GM23338 (cell line): Measurements from ENCODE around the gene XPO6. TPM values are rescaled to one million over a fixed set of nuclear protein-coding genes. Genes with fewer than 3 reads are reported as not detected.

Source experiments
- CTCF ChIP-seq, 2 experiments: fragments of 200-600 bp in 1 of 2; sonication (generic) in 1 of 2; conservative IDR thresholded peaks; 2 replicates each; pipeline versions ENCODE4 v1.5.1 to v1.6.1; 2016 to 2017; ENCODE audit warnings: antibody characterized with exemption in 2 of 2, low read depth in 2 of 2, mild to moderate bottlenecking in 2 of 2, moderate library complexity in 1 of 2
- EZH2 ChIP-seq: fragments of 200-600 bp; sonication (generic); IDR thresholded peaks from one replicate; pipeline ENCODE4 v1.8.0; 2017; ENCODE audit warnings: antibody characterized with exemption, mild to moderate bottlenecking, low read depth; ENCODE audit not compliant: unreplicated experiment
- JUNB ChIP-seq: IDR thresholded peaks from one replicate; pipeline ENCODE4 v1.6.1; 2016; ENCODE audit warnings: antibody characterized with exemption; ENCODE audit not compliant: unreplicated experiment
- NANOG ChIP-seq: IDR thresholded peaks from 2 replicates; pipeline ENCODE4 v1.6.1; 2016; ENCODE audit warnings: antibody characterized with exemption, borderline replicate concordance
- POLR2AphosphoS5 ChIP-seq: IDR thresholded peaks from 2 replicates; pipeline ENCODE4 v1.6.1; 2016; ENCODE audit warnings: antibody characterized with exemption, low read depth
- REST ChIP-seq: IDR thresholded peaks from one replicate; pipeline ENCODE4 v1.6.1; 2018; ENCODE audit warnings: antibody characterized with exemption; ENCODE audit not compliant: unreplicated experiment
- ZNF462 ChIP-seq: fragments of 250-450 bp; sonication (Bioruptor Pico); IDR thresholded peaks from 2 replicates; pipeline ENCODE4 v1.5.0; 2020; ENCODE audit warnings: mild to moderate bottlenecking, moderate library complexity
- polyA plus RNA-seq: library from polyadenylated mRNA; unstranded; fragments of >200 nt; fragmentation: Nextera tagmentation; extraction: Ambion mirVana; gene quantifications from 2 replicates; pipeline ENCODE4 v1.2.1, GENCODE V29; 2016
- total RNA-seq: library from RNA; depleted of rRNA; stranded (reverse); fragments of >200 nt; shearing (Covaris generic); gene quantifications from 2 replicates; pipeline ENCODE4 v1.2.3, GENCODE V29; 2014

The XPO6 gene
- total and polyA plus RNA-seq, 2 experiments from 2014 or later = 83.9 to 178 TPM

- TF ChIP-seq ZNF462 (CRISPR knock-in tag) = no peak
- TF ChIP-seq EZH2 = no peak
- TF ChIP-seq POLR2AphosphoS5 = no peak
- no peak for TF ChIP-seq CTCF (conservative IDR thresholded peaks at IDR 0.05; ENCODE audit: low read depth in 2 of 2)
- no peak for TF ChIP-seq REST
- no peak for TF ChIP-seq NANOG
- no peak for TF ChIP-seq JUNB
Measured at GRCh38 chr16:28131743-28132393, 79.9 kb downstream of the XPO6 start (continued).
